HG03066 (cell line): ENCODE results near the gene ACTL7B.
"Not testable (repeated sequence)": the region's sequence is repeated elsewhere in the genome, so short reads cannot be mapped to it uniquely, and the experiment has no call there.

ENCODE experiments used
- ATAC-seq: cut with Tn5 transposase; IDR thresholded peaks from one replicate; pipeline ENCODE4 v1.9.1; 2021; ENCODE audit warnings: low read depth; ENCODE audit not compliant: unreplicated experiment

ACTL7B gene

DNA sequence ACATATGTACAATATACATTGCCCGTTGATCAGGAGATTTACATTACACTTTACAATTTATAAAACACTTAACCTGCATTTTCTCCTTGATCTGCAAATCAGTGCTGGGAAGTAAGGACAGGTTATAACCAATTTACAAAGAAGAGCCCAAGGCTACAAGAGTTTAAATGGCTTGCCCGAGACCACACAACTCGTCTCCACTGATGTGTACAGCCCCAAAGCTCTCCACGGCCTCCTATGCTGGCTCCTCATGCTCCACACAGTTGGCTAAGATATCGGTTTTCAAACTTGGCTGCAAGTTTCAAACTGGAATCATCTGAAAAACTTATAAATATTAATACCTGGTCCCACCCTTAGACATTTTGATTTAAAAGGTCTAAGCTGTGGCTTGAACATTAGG is 10.3 kb downstream of the ACTL7B start:
- ATAC-seq = no peak

- ATAC-seq = no peak
Measured at GRCh38 chr9:108844856-108845255, 10.9 kb downstream of the ACTL7B start.

DNA sequence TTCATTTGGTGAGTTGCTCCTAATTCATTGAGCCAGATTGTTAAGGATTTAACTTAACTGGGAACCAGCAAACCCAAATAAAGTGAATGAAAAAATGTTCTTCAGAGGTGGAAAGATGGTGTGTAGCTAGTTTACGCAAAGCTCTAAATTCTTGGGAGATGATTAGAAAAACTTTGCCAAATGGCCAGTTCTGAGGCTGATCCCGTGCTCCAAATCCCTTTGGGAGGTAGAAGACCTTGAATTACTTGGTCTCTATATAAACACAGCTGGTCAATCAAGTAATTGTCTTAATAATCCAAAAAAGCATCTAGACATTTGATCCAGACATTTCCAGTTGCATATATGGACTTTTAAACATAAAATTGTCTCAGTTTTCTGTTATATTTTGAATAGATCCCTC is 11.4 kb downstream of the ACTL7B start:
- no peak for ATAC-seq

- no peak for ATAC-seq
Measured at GRCh38 chr9:108842610-108843295, 13.0 kb downstream of the ACTL7B start.

DNA sequence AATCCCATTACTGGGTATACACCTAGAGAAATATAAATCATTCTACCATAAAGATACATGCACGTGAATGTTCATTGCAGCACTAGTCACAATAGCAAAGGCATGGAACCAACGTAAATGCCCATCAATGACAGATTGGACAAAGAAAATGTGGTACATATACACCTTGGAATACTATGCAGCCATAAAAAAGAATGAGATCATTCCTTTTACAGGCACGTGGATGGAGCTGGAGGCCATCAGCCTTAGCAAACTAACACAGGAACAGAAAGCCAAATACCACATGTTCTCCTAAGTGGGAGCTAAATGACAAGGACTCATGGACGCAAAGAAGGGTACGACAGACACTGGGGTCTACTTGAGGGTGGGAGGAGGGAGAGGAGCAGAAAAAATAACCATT is 16.2 kb downstream of the ACTL7B start:
- not testable (repeated sequence) for ATAC-seq

- no peak for ATAC-seq
Measured at GRCh38 chr9:108838017-108838416, 17.8 kb downstream of the ACTL7B start.

DNA sequence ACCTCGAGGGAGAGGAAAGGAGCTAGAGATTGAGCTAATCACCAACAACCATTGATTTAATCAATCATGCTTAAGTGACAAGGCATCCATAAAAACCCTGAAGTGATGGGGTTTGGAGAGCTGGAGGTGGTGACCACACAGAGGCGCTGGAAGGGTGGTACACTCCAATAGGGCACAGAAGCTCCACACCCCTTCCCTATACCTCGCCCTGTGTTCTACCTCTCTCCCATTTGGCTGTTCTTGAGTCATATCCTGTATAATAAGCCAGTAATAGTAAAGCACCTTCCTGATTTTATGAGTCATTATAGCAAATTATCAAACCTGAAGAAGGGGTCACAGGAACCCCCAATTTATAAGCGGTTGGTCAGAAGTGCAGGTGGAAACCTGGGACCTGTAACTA is 18.3 kb downstream of the ACTL7B start:
- no peak for ATAC-seq

DNA sequence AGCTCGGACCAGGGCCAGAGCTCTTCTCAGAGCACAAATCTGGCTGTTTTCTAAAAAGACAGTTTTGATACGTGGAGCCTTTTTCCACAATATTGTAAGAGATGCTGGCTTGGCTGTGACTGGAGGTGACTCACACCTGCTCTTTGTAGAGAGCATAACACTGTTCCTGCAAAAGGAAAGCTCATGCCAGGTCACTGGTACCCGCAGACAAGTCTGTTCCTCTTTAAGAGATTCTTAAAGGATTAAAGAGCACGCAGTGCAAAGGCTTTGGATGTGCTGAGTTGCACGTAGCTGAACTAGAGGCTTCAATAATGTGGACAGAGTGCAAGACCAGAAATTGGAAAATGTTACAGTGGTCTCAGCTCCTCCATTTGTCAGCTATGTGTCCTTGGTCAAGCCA is 19.0 kb downstream of the ACTL7B start:
- ATAC-seq = no peak

DNA sequence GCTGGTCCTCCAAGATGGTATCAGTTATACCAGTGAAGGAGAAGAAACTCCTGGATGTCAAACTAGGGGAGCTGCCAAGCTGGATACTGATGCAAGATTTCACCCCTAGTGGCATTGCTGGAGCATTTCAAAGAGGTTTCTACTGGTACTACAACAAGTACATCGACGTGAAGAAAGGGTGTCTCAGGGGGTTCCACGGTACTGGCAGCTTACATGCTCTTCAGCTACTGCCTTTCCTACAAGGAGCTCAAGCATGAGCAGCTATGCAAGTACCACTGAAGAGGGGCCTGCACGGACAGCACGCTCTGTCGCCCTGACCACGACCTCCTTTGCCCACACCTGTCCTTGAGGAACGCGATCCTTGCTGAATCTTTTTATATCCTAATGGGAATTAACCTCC is 19.5 kb downstream of the ACTL7B start:
- no peak for ATAC-seq

DNA sequence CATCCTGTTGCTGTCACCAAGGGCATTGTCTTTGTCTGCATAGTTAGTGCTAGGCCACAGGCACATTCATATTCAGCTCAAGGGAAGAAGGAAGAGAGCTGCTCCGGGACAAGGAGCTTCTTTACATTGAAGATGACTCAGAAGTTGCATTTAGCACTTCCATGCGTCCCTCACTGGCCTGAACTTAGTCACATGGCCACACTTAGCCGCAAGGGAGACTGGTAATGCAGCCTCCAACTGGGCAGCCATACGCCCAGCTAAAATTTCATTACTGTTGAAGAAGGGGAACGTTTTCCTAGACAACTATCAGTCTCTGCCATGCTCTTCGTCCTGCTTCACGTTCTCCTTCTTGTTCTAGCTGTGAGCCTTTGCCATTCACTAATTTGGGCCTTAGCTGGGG is 20.0 kb downstream of the ACTL7B start:
- no peak for ATAC-seq

GRCh38 chr9:108834959-108835665 is 20.7 kb downstream of the ACTL7B start:
- no peak for ATAC-seq

DNA sequence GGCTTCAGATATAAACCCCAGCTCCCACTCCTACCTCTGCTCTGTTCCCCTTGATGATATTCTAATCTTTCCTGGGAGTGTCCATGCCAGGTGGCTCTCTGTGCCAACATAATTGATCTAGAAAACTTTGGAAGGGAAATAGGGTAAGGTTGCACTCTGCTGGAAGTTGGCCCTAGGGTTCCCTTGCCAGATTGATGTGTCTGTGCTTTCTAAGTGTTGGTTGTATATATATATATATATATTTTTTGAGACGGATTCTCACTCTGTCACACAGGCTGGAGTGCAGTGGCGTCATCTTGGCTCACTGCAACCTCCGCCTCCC is 23.6 kb downstream of the ACTL7B start:
- ATAC-seq = no peak

- ATAC-seq = no peak
Measured at GRCh38 chr9:108831496-108832178, 24.1 kb downstream of the ACTL7B start.

GRCh38 chr9:108830272-108830671 is 25.5 kb downstream of the ACTL7B start:
- no peak for ATAC-seq

DNA sequence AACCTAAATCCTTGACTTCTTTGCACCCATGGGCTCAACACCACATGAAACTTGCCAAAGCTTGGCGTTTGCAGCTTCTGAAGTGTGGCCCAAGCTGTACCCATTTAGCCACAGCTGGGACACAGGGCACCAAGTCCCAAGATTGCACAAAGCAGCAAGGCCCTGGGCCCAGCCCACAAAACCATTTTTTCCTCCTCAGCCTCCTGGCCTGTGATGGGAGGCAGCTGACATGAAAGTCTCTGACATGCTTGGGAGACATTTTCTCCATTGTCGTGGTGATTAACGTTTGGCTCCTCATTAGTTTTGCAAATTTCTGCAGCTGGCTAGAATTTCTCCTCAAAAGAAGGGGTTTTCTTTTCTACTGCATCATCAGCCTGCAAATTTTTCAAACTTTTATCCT is 32.0 kb downstream of the ACTL7B start:
- no peak for ATAC-seq

- no peak for ATAC-seq
Measured at GRCh38 chr9:108816037-108816436, 39.7 kb downstream of the ACTL7B start.

DNA sequence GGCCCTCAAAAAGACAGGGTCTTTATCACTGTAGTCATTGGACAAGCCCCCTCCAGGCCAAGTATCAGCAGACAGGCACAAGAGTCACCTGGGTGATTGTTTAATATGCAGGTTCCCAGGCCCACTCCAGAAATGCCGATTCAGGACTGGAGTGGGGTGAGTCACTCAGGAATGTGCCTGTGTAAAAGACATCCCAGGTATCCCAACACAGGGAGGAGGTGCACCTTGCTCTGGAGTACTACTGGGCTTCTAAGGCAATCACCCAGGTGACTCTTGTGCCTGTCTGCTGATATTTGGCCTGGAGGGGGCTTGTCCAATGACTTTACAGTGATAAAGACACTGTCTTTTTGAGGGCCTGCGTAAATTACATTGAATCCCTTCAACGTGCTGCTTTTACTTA is 40.6 kb downstream of the ACTL7B start:
- ATAC-seq = no peak

DNA sequence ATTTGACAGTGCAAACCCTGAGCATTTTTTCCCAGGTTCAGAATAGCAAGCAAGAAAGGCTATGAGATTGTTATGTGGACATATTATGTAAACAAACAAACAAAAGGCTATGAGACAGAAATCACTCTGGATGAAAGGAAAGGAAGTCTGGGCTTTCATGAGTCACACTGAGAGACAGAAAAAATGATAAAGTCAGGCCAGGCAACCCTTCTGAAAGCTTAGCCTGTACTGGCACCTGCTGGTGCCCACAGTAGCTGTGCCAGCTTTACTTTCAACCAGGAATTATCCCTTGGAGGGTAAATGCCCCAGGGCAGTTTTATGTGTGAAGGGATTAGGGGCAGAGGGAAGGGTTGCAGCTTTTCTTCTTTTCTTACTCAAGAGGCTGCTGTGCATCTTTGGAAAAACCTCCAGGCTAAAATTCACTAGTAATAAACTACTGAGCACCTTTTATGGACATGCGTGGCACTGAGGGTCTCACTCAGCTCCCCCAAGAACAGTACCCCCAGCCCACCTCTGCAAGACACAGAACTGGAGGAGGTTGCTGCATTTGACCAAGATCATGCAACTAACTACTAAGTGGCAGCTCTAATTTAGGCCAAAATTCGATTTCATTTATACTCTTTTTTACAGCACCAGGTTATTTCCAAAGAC is 41.7 kb downstream of the ACTL7B start:
- no peak for ATAC-seq

DNA sequence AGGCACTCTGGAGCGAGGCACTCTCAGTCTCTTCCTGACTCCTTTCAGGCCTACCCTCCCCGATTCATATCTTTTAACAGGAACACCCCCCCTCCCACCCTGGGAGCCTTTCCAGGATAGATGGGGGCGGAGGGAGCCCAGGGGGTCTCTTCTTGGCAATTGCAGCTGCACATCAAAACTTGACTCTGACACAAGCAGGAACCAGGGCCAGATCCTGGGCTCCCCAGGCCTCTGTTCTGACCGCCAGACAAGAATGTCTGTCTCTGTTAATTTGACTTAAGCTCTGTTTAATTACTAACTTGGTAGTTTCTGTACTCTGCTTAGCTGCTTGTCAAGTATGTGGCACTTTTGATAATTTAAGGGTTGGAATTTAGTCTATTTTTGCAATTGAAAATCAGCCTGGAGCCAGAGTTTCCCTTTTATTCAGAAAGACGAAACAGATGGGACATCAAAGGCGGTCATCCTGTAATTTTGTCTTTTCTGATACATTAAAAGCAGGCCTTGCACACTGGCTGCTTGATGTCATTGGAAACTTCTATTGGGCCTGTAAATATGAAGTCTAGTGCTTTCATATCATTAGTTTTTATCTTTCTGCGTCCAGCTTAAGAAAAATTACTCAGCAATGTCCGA is 43.3 kb downstream of the ACTL7B start:
- ATAC-seq = no peak

GRCh38 chr9:108811944-108812343 is 43.8 kb downstream of the ACTL7B start:
- no peak for ATAC-seq

DNA sequence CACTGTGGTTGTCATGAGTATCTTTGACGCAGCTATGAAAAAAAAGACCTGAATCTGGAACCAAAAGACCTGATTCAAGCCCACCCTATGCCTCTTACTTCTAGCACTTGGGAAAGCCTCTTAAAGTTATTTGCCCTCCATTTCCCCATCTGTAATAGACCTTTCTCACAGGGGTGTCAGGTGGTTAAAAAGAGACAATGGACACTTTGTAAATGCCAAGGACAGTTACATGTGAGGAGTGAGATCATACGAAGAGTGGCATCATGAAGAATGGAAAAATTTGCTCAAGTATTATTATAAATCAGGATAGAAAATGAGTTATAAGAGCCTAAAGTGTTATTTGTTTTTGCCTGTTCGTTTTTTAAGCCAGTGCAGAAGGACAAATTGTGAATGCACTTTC is 46.5 kb downstream of the ACTL7B start:
- no peak for ATAC-seq
